Measurements from ENCODE around the gene ANKRD6.

DNA sequence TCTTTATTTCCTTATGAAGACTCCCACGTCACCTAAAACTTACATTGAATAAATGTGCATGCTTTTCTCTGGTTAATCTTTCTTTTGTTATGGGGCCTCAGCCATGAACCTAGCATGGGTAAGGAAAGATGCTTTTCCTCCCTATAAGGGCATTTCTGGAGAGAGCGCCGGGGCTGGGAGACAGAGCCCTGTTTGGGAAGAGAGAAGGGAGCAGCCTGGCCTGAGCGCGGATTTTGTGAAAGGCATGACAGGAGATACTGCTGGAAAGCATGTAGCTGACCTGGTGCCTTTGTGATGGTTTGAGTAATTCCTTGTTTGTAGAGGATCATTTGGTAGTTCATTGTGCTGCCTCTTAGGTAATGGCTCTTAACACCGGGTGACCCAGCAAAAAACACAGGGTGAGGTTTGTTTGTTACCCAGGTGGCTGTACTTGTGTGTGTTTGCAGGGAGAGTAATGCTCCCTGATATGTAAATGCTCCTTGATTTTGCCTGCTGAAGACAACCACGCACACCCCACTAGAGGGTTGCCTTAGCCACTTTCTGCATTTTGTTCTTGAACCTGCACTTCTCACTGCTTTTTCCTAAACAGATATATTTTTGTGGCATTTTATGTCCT lies 59.2 kb downstream of the ANKRD6 start:
- no peak for TF ChIP-seq EZH2 (IDR thresholded peaks at IDR 0.05; ENCODE audit: borderline replicate concordance, insufficient read depth, low read depth, low read length, poor library complexity, severe bottlenecking)
- TF ChIP-seq, protein P1, sequence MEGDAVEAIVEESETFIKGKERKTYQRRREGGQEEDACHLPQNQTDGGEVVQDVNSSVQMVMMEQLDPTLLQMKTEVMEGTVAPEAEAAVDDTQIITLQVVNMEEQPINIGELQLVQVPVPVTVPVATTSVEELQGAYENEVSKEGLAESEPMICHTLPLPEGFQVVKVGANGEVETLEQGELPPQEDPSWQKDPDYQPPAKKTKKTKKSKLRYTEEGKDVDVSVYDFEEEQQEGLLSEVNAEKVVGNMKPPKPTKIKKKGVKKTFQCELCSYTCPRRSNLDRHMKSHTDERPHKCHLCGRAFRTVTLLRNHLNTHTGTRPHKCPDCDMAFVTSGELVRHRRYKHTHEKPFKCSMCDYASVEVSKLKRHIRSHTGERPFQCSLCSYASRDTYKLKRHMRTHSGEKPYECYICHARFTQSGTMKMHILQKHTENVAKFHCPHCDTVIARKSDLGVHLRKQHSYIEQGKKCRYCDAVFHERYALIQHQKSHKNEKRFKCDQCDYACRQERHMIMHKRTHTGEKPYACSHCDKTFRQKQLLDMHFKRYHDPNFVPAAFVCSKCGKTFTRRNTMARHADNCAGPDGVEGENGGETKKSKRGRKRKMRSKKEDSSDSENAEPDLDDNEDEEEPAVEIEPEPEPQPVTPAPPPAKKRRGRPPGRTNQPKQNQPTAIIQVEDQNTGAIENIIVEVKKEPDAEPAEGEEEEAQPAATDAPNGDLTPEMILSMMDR (IDR thresholded peaks at IDR 0.05) = no peak

All from B cell (primary cell).